ENCODE data around the gene PRKN.

The PRKN gene

GRCh38 chr6:162373868-162374267 lies 353.7 kb downstream of the PRKN start:
- DNase-seq (ENCODE audit: low read depth), result no peak

DNA sequence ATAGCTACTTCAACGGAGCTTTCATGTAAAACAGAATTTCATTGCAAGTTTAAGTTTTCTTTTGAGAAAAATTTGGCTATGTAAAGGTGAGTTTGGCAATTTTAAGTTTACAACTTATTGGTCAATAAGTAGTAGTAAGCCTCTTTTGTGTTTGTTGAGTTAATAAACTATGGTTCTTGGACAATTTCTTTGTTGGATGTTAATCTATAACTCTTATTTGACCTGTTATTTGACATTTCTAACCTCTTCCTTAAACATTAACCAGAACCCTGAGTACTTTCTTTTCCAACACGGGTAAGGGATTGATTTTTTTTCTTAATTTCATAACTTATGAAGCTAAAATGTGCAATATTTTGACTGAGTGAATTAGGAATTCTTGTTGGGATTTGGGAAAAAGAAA lies 354.4 kb downstream of the PRKN start:
- no peak for DNase-seq (ENCODE audit: low read depth)

DNA sequence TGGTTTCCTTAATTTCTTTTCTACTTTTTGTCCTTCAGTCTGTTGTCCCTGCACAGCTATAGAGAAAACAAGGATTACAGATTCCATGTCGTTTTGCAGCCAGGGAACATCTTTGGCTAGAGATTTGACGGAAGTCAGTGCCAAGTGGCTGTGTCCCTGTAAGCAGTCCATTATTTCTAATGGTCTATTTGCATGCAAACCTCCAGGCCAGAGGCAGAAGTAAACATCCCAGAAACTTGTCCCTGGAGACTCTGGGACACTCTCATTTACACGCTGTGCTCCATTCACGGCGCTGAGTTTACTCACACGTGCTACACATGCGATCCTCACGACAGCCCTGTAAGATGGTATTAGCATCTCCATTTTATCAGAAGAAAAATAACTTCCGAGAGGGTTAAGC lies 355.5 kb downstream of the PRKN start:
- DNase-seq (ENCODE audit: low read depth), result no peak

- no peak for DNase-seq (ENCODE audit: low read depth)
Observed at GRCh38 chr6:162371121-162371520, 356.4 kb downstream of the PRKN start.

DNA sequence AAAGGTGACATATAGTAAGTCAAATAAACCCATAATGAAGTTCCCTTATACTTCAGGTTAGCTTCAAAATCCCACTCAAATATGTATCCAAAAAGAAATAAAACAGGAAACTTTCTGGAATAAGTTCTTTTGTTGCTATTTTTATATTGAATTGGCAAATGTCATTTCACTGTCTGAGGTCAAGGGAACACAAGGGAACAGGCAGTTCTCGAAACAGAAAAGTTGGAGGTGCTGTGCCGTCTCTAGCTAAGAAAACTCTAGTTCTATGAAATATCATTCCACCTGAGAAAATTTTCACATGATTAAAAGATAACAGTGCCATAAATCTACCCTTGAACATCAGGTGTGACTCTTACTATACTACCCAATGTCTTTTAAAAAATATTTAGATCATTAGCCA lies 358.5 kb downstream of the PRKN start:
- DNase-seq (ENCODE audit: low read depth), result no peak

- no peak for DNase-seq (ENCODE audit: low read depth)
Observed at GRCh38 chr6:162364488-162364887, 363.1 kb downstream of the PRKN start.

GRCh38 chr6:162363757-162364156 lies 363.8 kb downstream of the PRKN start:
- DNase-seq (ENCODE audit: low read depth), result no peak

DNA sequence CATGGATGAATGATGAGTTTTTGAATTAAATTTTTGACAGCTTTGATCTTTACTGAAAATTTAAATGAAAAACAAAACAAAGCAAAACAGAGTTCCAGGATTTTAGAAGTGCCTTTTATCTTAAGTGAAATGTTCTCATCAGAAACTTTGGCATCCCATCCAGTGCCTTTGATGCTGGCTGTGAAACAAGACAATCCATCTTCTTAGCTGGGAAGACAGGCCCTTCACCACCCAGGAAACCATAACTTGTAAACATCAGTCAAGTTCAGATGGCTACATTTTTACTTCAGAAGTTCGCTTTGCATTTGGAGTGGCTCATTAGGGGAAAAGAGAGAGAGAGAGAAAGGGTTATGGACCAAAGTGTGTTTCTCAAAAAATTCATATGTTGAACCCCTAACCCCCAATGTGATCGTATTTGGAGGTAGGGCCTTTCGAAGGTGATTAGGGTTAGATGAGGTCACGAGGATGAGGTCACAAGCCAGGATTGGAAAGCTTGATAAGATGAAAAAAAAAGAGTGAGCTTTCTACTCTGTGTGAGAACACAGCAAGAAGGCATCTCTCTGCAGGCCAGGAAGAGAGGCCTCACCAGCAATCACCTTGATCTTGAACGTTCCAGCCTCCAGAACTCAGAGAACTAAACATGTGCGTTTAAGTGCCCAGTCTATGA lies 366.5 kb downstream of the PRKN start:
- no peak for DNase-seq (ENCODE audit: low read depth)

- no peak for DNase-seq (ENCODE audit: low read depth)
Observed at GRCh38 chr6:162358625-162359024, 368.9 kb downstream of the PRKN start.

DNA sequence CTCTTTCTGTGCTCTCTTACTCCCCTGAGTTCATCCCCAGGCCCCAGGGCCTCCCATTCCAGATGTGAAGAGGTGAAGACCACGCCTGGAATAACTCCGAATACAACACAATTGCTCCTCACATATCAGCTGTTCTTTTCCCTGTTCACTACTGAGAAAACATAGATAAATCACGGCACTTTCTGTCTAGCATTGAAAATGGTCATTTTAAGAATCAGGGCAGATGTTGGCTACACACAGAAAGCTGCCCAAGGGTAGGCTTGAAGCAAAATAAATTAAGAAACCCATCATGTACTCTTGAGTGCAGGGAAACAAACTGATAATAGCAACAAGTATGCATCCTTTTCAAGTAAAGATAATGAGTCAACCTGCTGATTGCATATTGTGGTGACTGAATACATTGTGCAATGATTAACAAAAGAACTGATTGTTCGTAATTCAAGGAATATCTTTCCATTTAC lies 382.5 kb downstream of the PRKN start:
- DNase-seq (ENCODE audit: low read depth), result no peak

GRCh38 chr6:162344646-162345010 lies 382.9 kb downstream of the PRKN start:
- no peak for DNase-seq (ENCODE audit: low read depth)

- no peak for DNase-seq (ENCODE audit: low read depth)
Observed at GRCh38 chr6:162343936-162344645, 383.5 kb downstream of the PRKN start.

DNA sequence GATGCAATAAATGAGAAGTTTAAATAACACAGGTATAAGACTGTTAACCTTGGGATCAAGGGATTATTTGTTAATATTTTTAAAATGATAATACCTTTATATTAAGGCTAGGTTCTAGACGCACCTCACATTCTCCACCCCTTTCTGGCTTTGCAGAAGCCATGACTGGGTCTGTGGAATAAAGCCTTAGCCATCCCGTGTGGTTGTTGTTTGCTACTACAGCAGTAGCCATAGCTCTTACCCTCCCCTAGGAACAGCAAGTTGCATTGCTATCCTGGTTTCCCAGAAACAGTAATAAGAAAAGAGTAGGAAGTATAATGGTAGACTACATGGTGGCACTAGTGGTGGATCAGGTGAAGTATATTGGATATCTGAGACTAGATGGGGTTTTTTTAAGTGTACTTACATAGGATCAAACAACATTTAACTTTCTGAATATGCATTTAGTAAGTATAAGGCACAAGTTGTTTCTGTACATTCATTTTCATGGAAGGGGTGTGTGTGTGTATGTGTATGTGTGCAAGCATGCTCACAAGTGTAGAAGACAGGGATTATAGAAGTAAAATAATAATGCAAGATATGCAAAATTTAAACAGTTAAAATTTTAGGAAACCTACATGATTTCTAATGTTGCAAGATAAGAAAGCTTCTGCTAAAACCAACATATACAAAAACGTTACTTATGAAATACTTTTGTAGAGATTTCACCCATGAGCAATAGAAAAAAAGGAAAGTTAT lies 384.2 kb downstream of the PRKN start:
- no peak for DNase-seq (ENCODE audit: low read depth)

DNA sequence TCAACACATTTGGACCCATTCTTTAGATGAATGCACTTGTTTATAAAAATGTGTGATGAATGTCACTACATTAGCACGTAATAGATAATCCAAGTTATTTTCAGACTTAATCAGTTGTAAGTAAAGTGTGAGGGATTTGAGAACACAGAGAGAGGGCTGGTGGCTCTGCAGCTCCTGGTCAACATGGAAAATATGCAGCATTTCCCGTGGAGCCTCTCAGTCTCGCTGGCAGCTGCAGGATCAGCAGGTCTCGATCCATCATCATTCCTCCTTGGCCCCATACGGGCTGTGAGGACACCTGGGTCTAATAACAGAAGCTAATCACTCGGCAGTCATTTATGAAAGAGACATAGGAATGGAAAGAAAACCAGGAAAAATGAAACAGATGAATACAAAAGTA lies 390.2 kb downstream of the PRKN start:
- DNase-seq (ENCODE audit: low read depth), result no peak

GRCh38 chr6:162336359-162336758 lies 391.2 kb downstream of the PRKN start:
- no peak for DNase-seq (ENCODE audit: low read depth)

- no peak for DNase-seq (ENCODE audit: low read depth)
Observed at GRCh38 chr6:162332365-162332764, 395.2 kb downstream of the PRKN start.

DNA sequence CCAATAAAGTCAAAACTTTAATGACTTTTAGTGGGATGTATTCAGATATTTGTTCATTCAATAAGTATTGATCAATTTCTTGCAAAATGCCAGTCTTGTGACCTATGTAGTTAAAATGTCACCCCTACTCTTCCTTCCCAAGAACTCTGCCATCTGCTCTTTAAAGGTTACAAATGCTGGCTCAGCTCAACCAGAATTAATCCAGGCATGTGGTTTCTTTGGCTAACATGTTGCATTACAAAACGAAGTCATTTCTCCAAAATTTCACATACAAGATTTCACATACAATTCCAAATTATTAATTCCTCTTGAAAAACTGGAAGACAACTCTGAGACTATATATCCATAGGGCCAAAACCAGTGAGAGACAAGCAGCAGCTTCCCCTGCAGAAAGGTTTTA lies 395.7 kb downstream of the PRKN start:
- DNase-seq (ENCODE audit: low read depth), result no peak

DNA sequence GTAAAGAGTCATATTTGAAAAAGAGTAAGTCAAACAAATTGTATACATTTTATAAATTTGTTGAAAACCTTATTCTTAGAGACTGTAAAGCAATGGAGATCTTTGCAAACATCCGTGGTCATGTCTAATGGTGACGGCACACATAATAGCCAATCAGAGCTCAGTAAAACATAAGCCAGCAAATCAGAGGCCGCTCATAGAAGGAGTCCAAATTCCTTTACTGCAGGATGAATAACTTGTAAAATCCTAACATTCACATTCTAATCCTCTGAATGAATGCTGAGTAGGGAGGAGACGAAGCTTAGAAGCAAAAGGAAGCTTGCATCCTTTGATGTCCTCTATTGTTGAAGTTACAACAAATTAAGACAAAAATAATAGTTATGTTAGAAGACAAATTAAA lies 401.7 kb downstream of the PRKN start:
- no peak for DNase-seq (ENCODE audit: low read depth)

GRCh38 chr6:162325051-162325450 lies 402.5 kb downstream of the PRKN start:
- DNase-seq (ENCODE audit: low read depth), result no peak

DNA sequence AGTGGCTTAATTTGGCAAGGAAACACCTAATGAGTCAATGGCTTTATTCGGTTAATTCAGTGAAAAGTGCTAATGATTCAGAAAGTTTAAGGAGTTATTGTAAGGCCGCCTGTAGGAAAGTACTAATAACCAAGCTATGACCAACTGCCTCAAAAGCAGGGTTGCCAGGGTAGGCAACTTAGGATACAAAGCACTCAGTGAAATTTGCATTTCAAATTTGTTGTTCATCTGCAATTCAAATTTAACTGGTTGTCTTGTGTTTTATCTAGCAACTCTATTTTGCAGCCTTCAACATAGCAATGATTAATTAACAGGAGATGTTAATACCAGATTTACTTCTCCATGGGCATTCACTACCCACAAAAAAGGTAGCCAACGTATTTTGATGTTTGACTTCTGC lies 412.3 kb downstream of the PRKN start:
- no peak for DNase-seq (ENCODE audit: low read depth)

DNA sequence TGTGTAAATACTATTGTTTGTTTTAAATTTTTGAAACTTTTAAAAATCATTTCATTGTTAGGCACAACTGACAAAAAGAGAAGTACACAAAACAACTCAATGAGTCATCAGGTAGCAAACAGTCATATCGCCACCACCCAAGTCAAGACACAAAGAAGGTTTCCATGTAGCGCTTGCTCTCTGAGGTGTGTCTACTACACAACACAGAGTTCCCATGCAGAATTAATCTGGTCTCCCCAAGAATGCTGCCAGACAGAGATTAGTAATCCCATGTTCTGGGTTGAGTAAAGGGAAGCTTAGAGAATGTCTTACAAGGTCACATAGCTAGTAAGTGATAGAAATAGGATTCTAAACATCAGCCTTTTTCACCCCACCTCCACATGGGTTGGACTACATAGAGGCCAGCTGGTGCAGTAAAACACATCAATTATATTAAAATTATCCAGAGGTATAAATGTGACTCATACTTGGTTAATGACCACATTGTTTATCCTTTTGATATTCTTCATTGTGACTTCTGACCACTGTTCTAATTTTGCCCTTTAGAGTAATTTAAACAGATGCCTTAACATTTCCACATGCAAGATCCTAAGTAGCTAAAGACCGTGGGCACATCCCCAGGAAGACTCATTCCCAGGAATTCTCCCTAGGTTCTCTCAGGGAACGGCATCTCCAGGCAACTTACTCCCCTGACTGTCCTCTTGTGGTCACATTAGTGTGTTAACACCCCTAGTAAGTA lies 413.5 kb downstream of the PRKN start:
- no peak for DNase-seq (ENCODE audit: low read depth)

DNA sequence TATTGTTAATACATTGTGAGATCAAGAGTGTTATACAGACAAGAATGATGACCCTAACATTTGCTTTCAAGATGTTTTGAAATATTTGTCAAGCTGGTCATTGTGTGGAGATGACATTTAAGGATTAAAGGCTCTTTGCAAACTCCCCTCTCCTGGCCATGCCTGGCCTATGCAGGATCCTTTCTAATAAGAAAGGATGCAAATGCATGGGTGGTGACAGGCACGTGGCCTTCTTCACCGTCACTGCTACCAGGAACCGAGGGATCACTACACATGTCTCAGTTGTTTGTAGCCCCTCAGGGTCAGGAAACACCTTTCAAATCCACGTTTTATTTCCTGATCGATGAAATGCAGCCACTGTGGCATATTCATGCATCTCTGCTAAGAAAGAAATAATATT lies 419.7 kb downstream of the PRKN start:
- DNase-seq (ENCODE audit: low read depth), result no peak

- no peak for DNase-seq (ENCODE audit: low read depth)
Observed at GRCh38 chr6:162306616-162307015, 420.9 kb downstream of the PRKN start.

Data from stimulated activated CD8-positive, alpha-beta memory T cell treated with anti-CD3 and anti-CD28 coated beads, Interleukin-12 subunit alpha, Interleukin-12 subunit beta, amount 100 ng/mL, for 4 hours (primary cell).